GM19452 (cell line): ENCODE data around the gene C19orf25.
A peak's percentile ranks its signal among the peaks of the same experiment; 100 is the strongest.

Experiments used
- ATAC-seq: cut with Tn5 transposase; IDR thresholded peaks from one replicate; pipeline ENCODE4 v1.9.1; 2021; ENCODE audit not compliant: unreplicated experiment

Gene C19orf25

DNA sequence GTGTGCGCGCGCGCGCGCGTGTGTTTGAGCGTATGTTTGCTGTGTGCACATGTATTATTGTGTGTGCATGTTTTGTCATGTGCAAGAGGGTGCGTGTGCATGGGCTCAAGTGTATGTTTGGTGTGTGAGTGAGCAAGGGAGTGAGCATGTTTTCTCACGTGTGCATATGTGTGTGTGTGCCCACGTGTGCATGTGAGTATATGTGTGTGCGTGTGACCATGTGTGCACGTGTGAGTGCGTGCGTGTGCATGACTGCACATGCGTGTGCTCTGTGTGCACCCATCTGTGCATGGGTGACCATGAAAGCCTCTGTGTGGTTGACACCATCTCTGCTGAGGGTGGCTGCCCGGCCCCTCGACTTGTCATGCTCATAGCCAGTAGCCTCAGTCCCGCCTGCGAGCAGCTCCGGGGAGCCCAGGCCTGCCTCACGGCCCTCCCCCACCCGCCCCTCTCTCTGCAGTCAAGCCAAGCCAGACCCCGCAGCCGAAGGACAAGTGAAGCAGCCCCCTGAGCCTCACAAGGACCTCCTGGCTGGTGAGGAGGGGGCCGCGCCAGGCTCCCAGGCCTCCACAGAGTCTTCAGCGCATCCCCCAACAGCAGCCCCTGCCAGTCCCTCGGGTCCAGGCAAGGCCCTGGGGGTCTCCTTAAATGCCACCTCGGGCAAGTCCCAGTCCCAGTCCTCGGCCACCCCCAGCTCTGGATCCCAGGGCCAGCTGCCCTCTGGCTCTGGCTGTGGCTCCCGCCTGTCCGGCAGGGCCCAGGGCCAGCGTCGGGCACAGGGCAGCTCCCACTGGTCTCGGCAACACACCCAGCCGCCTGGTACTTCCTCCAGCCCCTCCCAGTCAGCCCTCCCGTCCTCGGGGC, 17.9 kb upstream of the C19orf25 start:
- no peak for ATAC-seq

DNA sequence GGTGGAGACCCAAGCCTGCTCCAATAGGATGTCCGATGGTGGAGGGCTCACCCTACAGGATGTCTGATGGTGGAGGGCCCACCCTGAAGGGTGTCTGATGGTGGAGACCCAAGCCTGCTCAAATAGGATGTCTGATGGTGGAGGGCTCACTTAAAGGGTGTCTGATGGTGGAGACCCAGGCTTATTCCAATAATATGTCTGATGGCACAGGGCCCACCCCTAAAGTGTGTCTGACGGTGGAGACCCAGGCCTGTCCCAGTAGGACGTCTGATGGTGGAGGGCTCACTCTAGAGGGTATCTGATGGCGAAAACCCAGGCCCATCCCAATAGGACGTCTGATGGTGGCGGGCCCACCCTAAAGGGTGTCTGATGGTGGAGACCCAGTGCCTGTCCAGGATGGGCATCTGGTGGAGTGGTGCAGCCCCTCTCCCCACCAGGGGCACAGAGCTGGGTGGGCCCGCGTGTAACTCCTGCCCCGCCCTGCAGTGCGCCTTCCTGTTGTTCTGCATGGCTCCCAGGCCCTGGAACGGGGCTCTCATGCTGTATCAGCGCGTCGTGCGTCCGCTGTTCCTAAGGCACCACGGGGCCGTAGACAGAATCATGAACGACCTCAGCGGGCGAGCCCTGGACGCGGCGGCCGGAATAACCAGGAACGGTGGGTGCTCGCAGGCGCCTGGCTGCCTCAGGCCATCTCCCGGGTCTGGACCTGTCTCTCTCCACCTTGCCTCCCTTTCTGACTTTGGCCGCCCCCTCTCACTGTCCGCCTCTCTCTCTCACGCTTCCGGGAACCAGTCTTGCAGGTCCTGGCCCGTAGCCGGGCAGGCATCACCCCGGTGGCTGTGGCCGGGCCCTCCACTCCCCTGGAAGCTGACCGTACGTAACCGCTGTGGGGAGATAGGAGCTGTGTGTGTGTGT, 17.0 kb upstream of the C19orf25 start:
- ATAC-seq = no peak

DNA sequence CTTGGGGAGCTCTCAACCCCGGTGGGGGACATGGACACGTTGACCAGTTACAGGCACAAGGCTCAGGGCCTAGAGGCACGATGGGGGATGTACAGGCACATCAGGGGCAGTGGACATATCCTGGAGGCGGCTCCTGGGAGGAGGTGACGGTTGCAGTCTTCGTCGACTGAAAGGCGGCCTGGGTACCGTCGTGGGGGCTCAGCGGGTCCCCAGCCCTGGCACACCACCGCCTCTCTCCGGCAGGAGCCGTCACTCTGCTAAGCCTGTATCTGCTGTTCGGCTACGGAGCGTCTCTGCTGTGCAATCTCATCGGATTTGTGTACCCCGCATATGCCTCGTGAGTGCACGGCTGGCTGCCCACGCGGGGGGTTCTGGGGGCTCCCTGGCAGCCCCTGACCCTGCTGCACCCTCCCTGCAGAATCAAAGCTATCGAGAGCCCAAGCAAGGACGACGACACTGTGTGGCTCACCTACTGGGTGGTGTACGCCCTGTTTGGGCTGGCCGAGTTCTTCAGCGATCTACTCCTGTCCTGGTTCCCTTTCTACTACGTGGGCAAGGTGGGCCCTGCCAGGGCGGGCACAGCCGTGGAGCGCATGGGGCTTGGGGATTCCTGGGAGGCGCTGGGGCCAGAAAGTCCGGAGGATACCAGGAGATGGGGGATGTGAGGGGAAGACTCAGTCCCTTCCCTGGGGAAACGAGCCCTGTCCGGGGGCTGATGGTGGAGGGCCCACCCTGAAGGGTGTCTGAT, 16.2 kb upstream of the C19orf25 start:
- ATAC-seq = no peak

DNA sequence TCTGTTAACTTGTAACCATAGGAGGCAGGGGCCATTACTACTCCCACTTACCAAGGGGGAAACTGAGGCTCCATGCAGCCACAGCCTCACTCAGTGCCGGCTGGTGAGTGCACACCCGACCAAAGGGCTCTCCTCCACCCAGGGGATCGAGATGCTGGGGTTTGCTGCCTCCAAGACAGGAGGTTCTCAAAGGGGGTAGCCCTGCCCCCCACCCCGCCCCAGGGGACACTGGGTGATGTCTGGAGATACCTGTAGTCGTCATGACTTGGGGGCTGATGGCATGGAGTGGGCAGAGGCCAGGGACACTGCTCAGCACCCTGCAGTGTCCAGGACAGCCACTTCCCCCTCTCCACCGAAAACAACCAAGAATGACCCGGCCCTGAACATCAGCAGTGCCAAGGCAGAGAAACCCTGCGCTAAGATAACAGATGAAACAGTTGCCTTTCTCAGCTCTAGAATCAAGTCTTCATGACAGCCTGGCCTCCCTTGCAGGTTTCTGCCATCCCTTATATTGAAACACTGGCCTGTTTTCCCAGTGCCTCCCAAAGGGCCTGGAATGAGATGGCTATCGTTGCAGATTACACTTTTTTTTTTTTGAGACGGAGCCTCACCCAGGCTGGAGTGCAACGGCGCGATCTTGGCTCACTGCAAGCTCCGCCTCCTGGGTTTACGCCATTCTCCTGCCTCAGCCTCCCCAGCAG, 15.2 kb upstream of the C19orf25 start:
- no peak for ATAC-seq

DNA sequence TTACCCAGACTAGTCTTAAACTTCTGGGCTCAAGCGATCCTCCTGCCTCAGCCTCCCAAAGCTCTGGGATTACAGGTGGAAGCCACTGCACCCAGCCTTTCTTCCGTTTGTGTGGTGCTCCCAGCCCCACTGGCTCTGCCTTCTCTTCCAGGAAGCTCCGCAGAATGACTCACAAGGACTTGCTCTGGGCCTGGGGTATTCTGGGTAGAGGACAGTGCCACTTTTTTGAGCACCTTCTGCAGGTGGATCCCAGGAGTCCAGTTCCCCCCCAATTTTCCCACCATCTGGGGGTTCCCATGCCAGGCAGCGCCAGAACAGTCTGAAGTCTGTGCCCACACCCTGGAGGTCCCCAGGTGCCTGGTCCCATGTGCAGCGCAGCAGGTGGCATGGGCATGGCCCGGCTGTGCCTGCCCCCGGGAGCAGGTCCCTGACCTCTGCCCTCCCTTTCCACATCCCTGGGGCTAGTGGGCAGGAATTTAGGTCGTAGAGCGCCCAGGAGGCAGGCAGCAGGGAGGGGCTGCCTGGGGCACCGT, 13.5 kb upstream of the C19orf25 start:
- no peak for ATAC-seq

DNA sequence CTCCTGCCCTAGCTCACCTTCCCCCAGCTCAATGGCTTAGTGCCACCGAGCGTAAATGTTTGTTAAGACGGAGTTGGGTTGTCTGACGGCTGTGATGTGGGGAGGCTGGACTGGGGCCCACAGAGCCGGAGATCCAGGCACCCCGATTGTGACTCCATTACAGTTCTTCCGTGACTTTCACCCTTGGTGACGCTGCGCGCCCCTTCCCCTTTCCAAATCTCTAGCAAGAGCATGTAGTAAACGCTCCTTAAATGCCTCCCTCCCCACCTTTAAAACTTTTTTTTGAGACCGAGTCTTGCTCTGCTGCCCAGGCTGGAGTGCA, 12.8 kb upstream of the C19orf25 start:
- no peak for ATAC-seq

DNA sequence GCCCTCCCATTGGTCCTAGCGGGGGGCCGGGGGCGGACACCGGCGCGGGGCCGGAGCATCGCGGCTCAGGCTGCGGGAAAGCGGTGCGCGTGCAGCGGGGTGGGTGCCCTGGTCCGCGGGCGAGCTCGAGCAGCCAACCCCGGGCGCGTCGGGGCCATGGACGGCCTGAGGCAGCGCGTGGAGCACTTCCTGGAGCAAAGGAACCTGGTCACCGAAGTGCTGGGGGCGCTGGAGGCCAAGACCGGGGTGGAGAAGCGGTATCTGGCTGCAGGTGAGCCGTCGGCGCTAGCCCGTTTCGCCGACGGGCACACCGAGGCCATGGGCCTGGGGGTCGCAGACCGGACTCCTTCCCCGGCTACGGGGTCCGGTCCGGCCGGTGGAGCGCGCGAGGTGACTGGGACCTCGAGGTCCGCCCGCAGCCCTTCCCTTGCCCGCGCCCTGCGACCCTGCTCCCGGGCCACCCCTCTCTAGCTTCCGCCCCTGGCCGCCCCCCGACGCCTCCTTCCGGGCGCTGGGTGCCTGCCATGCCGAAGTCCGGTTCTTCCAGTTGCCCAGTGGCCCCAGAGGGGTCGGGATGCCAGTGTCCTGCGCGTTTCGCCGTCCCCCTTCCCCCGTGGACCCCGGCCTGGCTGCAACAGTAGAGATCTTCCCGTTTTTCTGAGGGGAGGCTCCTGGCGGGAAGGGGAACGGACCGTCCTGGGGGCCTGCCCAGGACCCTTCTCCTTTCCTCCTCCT, 12.3 kb upstream of the C19orf25 start, which contains the start of gene REEP6:
Gene REEP6 (plus strand): TSS at position 68 of the 735 bp plus-strand sequence. CDS start 89 bp downstream, at position 157.
- ATAC-seq = no peak

DNA sequence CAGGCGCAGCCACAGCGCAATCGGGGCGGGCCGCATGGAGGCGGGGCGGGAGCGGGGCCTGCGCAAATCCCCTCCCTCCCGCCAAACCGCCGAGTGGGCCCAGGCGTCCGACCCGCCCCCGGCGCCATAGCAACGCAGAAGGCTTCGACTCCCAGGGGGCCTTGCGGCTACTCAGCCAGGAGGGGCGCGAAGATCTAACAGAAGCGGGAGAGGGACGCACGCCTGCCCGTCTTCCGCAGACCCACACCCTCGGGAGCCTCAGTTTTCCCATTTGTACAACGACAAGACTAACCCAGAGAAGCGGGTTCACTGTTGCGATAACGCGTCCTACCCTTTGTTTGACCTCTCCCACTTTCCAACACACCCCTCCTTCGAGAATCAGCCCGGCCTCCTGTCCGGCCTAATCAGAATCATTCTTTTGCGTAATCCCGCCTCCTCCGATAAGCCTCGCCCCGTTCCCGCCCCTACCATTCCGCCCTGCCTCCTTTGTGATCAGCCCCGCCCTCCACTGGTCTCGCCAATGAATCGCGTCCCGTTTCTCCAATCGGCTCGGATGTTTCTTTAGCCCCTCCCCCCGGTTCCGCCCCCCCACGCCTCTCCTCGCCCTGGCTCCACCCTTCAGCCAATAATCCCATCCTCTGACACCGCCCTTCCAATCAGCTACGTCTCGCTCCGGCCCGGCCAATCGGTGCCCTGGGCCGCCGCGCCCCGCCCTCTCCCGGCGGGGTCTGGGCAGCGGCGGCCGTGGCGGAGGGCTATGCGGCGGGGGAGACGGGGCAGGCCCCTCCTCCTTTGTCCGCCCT, 11.5 kb upstream of the C19orf25 start, which contains the start of gene PCSK4:
Gene PCSK4 (minus strand): TSS at position 40 of the 803 bp plus-strand sequence. CDS start 4 bp downstream, at position 36.
- peak; percentile 73 for ATAC-seq

DNA sequence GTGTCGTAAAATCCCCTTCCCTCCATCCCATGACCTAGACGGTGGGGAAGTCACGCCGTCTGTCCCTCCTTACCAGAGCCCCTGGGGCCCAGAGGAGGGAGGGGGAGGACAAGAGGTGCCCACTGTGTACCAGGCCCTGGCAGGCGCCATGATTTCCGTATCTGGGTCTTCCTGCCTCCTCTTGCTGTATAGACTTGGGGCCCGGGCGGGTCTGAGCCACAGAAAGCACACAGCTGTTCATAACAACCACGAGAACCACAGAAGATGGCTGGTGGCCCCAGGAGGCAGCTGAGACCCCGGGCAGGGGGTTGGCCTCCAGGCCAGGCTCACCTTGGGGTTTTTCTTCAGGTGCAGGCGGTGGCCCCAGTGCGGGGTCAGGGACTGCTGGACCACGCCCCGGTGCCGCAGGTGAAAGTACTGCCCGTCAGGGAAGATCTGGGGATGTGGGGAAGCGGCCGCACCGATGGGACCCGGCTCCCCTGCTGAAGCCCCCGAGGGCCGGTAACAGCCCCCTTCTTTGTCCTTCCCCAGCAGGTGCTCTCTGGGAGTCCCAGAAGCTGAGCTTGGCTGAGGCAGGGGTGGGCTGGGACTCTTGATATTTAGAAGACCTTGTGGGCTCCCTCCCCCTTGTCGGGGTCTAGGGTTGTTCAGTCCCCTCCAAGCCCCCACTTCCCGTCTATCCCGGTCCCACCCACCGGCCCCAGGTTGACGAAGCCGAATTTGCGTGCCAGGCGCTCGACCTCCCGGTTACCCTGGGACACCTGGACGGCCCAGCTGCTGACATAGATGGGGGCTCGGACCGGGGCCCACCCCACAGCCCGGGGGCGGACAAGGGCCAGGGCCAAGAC, 10.7 kb upstream of the C19orf25 start:
- ATAC-seq = no peak

DNA sequence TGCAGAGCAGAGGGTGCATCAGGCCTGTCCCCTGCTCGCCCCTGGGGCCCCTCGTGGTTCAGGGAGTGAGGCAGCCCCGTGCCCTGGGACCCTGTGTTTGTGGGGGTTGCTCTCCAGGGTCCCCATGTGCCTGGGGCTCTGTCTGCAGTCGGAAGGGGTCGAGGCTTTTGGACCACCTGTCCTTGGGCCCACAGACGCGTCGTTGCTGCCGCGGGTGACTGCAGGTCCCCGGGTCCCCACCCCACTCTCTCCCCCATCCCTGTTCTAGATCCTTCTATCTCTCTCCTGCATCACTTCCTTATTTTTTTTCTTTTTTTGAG, 9.2 kb upstream of the C19orf25 start:
- no peak for ATAC-seq

DNA sequence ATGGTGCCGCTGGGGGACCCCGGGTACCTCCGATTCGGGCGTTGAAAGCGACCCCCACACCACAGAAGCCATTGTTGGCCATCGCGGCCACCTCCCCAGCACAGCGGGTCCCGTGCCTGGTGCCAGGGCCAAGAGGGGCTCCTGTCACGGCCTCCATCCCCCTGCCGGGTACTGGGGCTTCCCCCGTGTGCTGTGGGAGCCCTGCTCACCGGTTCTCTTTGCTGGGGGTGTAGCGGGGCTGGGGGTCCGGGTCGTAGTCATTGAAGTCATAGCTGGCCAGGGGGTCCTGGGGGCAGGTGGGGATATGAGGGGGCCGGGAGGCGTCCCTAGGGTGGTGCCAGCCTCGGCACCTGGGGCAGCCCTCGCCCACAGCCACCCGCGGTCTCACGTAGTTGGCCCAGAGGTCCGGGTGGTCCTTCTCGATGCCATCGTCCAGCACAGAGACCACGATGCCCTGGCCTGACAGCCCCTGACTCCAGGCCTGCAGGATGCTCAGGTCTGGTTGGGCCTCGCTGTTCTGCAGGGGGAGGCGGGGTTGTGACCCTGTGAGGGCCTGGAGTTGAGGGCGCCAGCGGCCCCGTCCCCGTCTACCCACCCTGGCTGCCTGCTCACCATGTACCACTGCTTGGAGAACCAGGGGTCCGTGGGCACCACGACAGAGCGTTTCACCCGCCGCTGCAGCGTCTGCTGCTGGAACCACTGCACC, 8.7 kb upstream of the C19orf25 start:
- no peak for ATAC-seq

DNA sequence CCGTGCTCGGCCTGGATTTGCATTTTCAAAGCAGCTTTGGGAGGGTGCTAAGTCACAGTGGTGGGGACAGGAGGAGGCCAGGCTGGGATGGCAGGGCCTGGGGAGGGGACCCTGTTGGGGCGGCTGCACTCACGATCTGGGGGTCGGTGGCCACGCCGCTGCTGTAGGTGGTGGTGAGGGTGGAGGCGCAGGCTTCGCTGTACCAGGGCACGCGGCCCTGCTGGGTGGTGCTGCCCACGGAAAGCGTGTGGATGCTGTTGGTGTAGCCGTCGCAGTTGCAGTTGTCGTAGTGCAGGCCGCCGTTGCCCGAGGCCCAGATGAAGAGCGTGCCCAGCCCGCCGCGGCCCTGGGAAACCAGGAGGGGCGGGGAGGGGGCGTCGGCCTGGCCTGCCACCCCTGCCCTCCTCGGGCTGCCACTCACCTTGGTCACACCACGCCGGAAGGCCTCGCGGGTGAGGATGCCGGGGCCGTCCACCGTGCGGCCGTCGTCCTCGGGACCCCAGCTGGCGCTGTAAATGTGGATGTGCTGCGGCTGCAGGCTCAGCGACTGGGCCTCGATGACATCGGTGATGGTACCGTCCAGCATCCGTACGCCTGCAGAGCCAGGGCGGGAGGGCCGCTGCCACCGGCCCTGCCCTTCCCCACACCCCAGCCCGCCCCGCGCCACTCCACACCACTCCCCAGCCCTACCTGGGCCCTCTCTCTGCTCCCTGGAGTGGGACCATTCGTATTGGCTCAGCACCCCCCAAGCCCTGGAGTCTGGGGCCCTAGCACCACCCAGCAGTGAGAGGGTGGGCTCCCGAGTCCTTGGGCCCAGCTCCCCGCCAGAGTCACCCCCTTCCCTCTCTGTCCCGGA, 7.9 kb upstream of the C19orf25 start:
- no peak for ATAC-seq

DNA sequence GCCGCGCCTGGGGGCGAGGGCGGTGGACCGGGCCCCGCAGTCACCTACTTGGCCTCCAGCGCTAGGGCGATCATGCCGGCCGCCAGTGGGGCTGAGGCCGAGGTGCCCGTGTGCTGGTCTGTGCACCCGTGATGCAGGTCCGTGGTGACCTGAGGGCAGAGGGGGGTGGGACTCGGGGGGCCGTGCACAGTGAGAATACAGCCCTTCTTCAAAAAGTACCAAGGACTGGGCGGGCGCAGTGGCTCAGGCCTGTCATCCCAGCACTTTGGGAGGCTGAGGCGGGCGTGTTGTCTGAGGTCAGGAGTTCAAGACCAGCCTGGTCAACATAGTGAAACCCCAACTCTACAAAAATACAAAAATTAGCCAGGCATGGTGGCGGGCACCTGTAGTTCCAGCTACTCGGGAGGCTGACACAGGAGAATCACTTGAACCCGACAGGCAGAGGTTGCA, 5.0 kb upstream of the C19orf25 start:
- ATAC-seq = no peak

DNA sequence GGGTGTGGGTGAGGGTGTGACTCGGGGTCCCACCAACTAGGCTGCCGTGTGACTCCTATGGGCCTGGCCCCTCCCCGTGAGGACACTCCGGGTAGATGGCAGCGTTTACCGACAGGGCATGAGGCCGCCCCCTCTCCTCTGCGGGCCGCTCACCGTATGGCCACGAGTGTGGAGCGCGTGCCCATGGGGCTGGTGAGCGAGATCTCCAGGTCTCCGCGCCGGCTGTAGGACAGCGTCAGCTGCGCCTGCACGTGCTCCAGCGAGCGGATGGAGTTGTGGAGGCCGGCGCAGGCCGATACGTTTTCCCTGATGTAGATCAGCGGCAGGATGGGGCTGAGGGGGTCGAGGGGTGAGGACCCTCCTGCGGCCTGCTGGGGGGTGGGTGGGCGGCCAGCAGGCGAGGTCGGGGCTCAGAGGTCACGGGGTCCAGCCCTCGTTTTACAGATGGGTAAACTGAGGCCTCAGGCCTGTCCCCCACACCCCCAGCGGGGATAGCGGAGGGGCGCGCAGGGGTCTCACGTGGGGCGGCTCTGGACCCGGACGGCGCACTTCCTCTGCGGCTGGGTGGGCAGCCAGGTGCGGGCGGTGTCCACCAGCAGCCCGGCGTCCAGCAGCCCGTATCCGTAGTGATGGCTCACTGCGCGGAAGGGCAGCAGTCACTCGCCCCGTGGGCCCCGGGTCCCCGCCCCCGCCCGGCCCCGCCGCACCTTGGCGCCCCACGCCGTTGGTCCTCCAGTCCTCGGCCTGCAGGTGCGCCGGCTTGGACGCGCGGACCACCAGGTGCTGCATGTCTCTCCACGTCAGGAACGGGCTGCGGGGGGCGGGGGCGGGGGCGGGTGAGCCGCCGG, 4.3 kb upstream of the C19orf25 start:
- no peak for ATAC-seq

DNA sequence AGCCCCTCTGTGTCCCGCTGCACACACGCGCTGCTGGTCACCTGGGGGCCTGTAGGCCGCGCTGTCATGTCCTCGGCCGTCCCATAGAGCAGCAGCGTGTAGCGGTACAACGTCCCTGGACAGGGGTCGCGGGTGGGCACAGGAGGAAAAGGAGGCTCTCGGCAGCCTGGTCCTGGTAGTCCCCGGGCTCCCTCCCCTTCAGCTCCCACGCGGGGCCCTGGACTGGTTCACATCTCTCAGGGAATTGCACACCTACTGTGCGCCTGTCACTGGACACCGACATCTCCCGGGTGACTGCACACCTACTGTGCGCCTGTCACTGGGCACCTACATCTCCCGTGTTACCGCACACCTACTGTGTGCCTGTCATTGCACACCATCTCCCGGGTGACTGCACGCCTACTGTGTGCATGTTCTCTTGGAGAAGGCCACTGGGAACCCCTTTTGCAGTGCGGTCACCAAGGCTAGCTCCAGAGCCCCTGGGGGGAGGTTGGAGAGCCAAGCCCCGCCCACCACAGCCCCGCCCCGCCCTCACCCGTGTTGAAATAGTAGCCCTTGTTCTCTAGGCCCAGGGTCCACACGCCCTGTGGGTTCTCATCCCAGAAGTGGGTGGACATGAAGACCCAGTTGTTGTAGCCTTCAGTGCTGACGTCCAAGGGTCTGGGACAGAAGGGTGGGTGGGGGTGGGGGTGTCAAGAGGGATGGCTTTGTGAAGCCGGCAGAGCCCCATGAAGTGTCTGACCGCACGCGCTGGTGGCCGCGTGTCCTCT, 3.5 kb upstream of the C19orf25 start:
- no peak for ATAC-seq
